Measurements from ENCODE around the gene MKNK2. TPM values are rescaled to one million over a fixed set of nuclear protein-coding genes. Genes with fewer than 3 reads are reported as not detected.
A peak's percentile ranks its signal among the peaks of the same experiment; 100 is the strongest.
"Not testable (repeated sequence)": the region's sequence is repeated elsewhere in the genome, so short reads cannot be mapped to it uniquely, and the experiment has no call there.

The MKNK2 gene
- total RNA-seq, 1 experiment from 2014 or later, result 240 TPM

DNA sequence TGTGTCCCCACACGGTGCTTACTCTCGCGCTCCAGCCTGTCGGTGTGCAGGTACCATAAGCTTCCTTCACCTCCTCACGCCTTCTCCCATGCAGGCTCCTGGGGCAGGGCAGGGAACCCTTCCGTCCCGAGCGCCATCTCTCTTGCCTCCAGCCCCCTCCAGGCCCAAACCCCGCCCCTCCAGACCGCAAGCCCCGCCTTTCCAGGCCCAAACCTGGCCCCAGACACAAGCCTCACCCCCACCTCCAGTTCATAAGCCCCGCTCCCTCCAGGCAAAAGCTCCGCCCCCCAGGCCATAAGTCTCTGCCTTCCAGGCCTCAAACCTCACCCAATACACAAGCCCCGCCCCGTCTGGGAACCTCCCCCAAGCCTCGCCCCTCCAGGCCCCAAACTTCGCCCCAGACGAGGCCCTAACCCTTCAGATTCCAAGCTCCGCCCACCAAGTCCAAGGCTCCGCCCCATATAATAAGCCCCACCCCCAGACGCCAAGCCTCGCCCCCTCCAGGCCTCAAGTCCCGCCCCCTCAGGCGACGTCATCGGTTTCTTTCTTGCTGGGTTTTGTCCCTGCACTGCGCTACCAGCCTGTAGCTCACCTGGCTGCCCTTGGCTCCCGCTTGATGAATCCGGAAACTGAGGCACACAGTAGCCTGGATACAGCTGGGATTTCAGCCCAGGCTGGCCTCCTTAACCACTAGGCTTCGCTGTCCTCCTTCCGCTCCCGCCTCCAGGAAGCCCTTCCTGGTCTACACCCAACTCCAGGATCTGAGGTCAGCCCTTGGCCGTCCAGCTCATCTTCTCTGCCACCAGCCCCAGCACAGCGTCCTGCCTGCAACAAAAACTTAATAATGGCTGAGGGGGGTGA, 16.1 kb downstream of the MKNK2 start:
- intact Hi-C loops (cut with micrococcal nuclease; ENCODE audit: unreplicated experiment), result no loop called here
- peak; percentile 43 for ATAC-seq
- no peaks in the 10 kb centered on the region for H3K36me3 ChIP-seq (ENCODE audit: control insufficient read depth, insufficient read depth, low read length)
- H3K27ac ChIP-seq (ENCODE audit: low read length), result no peak overlapping the region
- H3K4me1 ChIP-seq (ENCODE audit: control insufficient read depth, insufficient read depth, low read length), result peaks cover 8% of the 10 kb centered on the region
- H3K4me3 ChIP-seq (ENCODE audit: low read depth in 2 of 2, low read length in 2 of 2), result no peak overlapping the region
- ChIA-PET POLR2A (interaction anchor here (0.5 to 0.9 kb wide), 2 partner anchors 17 to 123 kb away, joined by 3 to 7 read pairs; no protein-coding TSS in a partner anchor), CTCF (no interaction called here)
- BruUV-seq (replicated peaks), result no TSS peak
- no peaks in the 10 kb centered on the region for H3K27me3 ChIP-seq (ENCODE audit: control insufficient read depth, insufficient read depth, low read length)
- H3K9me3 ChIP-seq (ENCODE audit: control insufficient read depth, insufficient read depth, low read depth, low read length), result no peaks in the 10 kb centered on the region
- in situ Hi-C loops (cut with HindIII; ENCODE audit: low pct_unique_long_range_greater_than_20kb, low sequenced_read_pairs), result no loop called here
- TF ChIP-seq, protein P1, sequence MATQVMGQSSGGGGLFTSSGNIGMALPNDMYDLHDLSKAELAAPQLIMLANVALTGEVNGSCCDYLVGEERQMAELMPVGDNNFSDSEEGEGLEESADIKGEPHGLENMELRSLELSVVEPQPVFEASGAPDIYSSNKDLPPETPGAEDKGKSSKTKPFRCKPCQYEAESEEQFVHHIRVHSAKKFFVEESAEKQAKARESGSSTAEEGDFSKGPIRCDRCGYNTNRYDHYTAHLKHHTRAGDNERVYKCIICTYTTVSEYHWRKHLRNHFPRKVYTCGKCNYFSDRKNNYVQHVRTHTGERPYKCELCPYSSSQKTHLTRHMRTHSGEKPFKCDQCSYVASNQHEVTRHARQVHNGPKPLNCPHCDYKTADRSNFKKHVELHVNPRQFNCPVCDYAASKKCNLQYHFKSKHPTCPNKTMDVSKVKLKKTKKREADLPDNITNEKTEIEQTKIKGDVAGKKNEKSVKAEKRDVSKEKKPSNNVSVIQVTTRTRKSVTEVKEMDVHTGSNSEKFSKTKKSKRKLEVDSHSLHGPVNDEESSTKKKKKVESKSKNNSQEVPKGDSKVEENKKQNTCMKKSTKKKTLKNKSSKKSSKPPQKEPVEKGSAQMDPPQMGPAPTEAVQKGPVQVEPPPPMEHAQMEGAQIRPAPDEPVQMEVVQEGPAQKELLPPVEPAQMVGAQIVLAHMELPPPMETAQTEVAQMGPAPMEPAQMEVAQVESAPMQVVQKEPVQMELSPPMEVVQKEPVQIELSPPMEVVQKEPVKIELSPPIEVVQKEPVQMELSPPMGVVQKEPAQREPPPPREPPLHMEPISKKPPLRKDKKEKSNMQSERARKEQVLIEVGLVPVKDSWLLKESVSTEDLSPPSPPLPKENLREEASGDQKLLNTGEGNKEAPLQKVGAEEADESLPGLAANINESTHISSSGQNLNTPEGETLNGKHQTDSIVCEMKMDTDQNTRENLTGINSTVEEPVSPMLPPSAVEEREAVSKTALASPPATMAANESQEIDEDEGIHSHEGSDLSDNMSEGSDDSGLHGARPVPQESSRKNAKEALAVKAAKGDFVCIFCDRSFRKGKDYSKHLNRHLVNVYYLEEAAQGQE (IDR thresholded peaks at IDR 0.05; ENCODE audit: insufficient read depth in 1 of 2, low read depth in 2 of 2, low read length in 1 of 2), result no peak
- TF ChIP-seq, protein P2, sequence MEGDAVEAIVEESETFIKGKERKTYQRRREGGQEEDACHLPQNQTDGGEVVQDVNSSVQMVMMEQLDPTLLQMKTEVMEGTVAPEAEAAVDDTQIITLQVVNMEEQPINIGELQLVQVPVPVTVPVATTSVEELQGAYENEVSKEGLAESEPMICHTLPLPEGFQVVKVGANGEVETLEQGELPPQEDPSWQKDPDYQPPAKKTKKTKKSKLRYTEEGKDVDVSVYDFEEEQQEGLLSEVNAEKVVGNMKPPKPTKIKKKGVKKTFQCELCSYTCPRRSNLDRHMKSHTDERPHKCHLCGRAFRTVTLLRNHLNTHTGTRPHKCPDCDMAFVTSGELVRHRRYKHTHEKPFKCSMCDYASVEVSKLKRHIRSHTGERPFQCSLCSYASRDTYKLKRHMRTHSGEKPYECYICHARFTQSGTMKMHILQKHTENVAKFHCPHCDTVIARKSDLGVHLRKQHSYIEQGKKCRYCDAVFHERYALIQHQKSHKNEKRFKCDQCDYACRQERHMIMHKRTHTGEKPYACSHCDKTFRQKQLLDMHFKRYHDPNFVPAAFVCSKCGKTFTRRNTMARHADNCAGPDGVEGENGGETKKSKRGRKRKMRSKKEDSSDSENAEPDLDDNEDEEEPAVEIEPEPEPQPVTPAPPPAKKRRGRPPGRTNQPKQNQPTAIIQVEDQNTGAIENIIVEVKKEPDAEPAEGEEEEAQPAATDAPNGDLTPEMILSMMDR (IDR thresholded peaks at IDR 0.05), result no peak
- TF ChIP-seq POLR2AphosphoS5 (IDR thresholded peaks at IDR 0.05; ENCODE audit: low read depth, low read length) (no peak), SIN3A (IDR thresholded peaks at IDR 0.05; ENCODE audit: borderline replicate concordance, insufficient read depth, low read depth, low read length) (no peak), TCF7L2 (IDR thresholded peaks at IDR 0.05; ENCODE audit: low read depth, low read length) (no peak)
- DNase-seq (ENCODE audit: low read depth, low spot score), result no peak

DNA sequence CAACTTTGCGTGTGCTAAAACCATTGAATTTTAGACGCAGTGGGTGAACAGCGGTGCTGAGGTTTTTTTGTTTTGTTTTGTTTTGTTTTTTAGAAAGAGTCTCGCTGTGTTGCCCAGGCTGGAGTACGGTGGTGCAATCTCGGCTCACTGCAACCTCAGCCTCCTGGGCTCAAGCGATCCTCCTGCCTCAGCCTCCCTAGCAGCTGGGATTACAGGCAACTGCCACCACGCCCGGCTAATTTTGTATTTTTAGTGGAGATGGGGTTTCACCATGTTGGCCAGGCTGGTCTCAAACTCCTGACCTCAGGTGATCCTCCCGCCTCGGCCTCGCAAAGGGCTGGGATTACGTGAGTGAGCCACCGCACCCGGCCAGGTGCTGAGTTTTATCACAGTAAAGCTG, 16.8 kb downstream of the MKNK2 start:
- DNase-seq (ENCODE audit: low read depth, low spot score); H3K4me1 ChIP-seq (ENCODE audit: control insufficient read depth, insufficient read depth, low read length); H3K27me3 ChIP-seq (ENCODE audit: control insufficient read depth, insufficient read depth, low read length); intact Hi-C loops (cut with micrococcal nuclease; ENCODE audit: unreplicated experiment); H3K4me3 ChIP-seq (ENCODE audit: low read depth in 2 of 2, low read length in 2 of 2); ATAC-seq; CTCF ChIA-PET; H3K9me3 ChIP-seq (ENCODE audit: control insufficient read depth, insufficient read depth, low read depth, low read length); H3K27ac ChIP-seq (ENCODE audit: low read length); in situ Hi-C loops (cut with HindIII; ENCODE audit: low pct_unique_long_range_greater_than_20kb, low sequenced_read_pairs); BruUV-seq (replicated peaks); H3K36me3 ChIP-seq (ENCODE audit: control insufficient read depth, insufficient read depth, low read length): not testable (repeated sequence)
- POLR2A ChIA-PET, result interaction anchor here (0.5 to 0.9 kb wide), 2 partner anchors 18 to 124 kb away, joined by 3 to 7 read pairs; no protein-coding TSS in a partner anchor

DNA sequence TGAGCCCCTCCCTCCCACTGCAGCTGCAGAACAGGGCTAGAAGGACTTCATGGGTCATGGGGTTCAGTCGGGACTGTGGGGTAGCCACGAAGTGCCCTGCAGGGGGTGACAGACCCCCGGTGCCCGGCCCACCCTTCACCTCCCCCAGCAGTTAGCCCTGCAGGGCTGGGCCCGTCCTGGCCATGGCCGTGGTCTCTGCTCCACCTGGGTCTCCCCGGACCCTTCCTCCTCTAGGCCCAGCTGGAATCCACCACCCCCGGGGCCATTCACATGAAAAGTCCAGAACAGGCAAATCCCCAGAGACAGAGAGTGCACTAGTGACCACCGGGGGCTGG, 17.3 kb downstream of the MKNK2 start:
- no TSS peak for BruUV-seq (replicated peaks)
- no peak for DNase-seq (ENCODE audit: low read depth, low spot score)
- peaks cover 9% of the 10 kb centered on the region for H3K4me1 ChIP-seq (ENCODE audit: control insufficient read depth, insufficient read depth, low read length)
- H3K27me3 ChIP-seq (ENCODE audit: control insufficient read depth, insufficient read depth, low read length), result no peaks in the 10 kb centered on the region
- H3K27ac ChIP-seq (ENCODE audit: low read length), result no peak overlapping the region
- ChIA-PET CTCF (no interaction called here), POLR2A (no interaction called here)
- H3K9me3 ChIP-seq (ENCODE audit: control insufficient read depth, insufficient read depth, low read depth, low read length), result no peaks in the 10 kb centered on the region
- H3K4me3 ChIP-seq (ENCODE audit: low read depth in 2 of 2, low read length in 2 of 2), result no peak overlapping the region
- in situ Hi-C loops (cut with HindIII; ENCODE audit: low pct_unique_long_range_greater_than_20kb, low sequenced_read_pairs), result no loop called here
- intact Hi-C loops (cut with micrococcal nuclease; ENCODE audit: unreplicated experiment), result no loop called here
- H3K36me3 ChIP-seq (ENCODE audit: control insufficient read depth, insufficient read depth, low read length), result no peaks in the 10 kb centered on the region
- no peak for ATAC-seq
- no peak for TF ChIP-seq TCF7L2 (IDR thresholded peaks at IDR 0.05; ENCODE audit: low read depth, low read length)
- TF ChIP-seq, protein P2 (IDR thresholded peaks at IDR 0.05), result no peak
- TF ChIP-seq SIN3A (IDR thresholded peaks at IDR 0.05; ENCODE audit: borderline replicate concordance, insufficient read depth, low read depth, low read length), result no peak
- TF ChIP-seq, protein P1 (IDR thresholded peaks at IDR 0.05; ENCODE audit: insufficient read depth in 1 of 2, low read depth in 2 of 2, low read length in 1 of 2), result no peak
- TF ChIP-seq POLR2AphosphoS5 (IDR thresholded peaks at IDR 0.05; ENCODE audit: low read depth, low read length), result no peak

All from Panc1 (cell line).